ENCODE results near the gene MCOLN2.
"Not testable (repeated sequence)": the region's sequence is repeated elsewhere in the genome, so short reads cannot be mapped to it uniquely, and the experiment has no call there.

The MCOLN2 gene

GRCh38 chr1:84996846-84997666 is at the start of gene MCOLN2:
Gene MCOLN2, minus strand, starts transcription at chr1:84997113. Its CDS starts 241 bp downstream, at chr1:84996872.
- no peak for DNase-seq (ENCODE audit: low read depth)

DNA sequence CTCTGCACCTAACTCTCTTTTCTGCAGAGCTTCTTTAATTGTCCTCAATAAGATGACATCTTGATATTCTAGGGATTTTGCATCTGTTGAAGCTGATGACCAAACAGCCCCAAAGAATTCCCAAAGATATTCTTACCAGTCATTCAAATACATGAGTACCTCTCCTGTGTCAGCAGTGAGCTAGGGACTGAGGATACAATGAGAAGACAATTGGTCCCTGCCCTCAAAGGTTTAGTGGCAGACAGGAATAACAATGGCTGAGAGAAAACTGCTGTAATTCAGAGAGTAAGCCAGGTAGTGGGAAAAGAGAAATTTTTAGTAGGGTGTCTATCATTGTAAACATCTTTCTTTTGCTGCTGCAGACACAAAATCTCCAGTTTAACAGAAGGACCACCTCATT is 45.5 kb upstream of the MCOLN2 start:
- DNase-seq (ENCODE audit: low read depth) = no peak

DNA sequence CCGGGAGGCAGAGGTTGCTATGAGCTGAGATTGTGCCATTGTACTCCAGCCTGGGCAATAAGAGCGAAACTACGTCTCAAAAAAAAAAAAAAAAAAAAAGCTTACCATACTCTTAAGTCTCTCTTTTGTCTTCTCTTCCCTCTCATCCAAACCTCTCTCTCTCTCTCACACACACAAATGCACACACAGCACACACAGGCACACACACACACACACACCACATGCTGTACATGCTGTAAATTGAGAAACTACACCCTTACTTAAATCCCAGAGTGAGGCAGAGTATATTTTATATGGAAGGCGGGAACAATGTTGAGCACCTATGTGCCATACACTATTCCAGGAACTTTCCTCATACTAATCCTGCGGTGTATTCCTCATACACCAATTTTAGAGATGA is 44.9 kb upstream of the MCOLN2 start:
- DNase-seq (ENCODE audit: low read depth) = no peak

DNA sequence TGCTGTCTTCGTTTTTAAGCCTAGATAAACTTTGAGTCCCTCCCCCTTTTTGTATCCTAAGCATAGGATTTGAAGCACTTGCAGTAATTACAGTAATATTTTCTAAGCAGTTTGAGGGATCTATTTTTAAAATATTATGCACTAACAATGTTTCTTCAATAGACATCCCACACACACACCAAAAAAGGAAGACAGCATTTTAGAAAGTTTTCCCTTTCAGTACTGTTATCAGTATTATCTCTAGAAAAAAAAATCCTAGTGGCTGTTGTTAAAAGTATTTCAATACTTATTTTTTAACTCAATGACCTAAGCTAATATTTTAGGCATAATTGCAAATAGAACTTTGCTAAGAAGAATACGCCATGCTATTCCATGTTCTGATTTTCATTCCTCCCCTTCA is 36.3 kb upstream of the MCOLN2 start:
- DNase-seq (ENCODE audit: low read depth) = no peak

DNA sequence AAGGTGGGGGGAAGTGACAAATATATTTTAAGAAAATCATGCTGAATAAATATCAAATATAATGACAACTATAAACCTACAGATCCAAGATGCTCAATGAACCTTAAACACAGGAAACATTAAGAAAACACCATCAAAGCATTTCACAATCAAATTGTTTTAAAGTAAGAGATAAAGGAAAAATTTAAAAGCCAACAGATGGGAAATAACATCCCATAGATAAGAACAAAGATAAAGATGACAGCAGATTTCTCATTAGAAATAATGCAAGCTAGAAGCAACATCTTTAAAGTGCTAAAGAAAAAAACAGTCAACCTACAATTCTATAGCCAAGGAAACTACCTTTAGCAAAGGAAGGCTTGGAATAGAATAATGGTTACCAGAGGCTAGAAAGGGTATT is 33.6 kb upstream of the MCOLN2 start:
- DNase-seq (ENCODE audit: low read depth) = no peak

DNA sequence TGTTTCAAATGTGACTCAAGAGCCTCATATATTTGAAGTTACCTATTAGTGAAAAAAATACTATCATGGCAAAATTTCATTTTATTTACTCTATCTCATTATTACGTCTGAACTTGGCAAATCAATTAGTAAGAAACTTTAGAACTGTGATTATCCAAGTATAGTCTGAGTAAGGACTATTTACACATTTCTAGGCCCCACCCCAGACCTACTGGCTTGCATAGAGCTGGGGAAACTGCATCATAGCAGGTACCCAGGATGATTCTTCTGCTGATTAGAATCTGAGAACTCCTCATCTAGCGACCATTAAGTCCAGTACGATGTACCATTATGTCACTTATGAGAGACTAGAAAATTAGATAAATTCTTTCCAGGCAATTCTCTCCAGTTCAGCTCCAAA is 31.2 kb upstream of the MCOLN2 start:
- DNase-seq (ENCODE audit: low read depth) = no peak

DNA sequence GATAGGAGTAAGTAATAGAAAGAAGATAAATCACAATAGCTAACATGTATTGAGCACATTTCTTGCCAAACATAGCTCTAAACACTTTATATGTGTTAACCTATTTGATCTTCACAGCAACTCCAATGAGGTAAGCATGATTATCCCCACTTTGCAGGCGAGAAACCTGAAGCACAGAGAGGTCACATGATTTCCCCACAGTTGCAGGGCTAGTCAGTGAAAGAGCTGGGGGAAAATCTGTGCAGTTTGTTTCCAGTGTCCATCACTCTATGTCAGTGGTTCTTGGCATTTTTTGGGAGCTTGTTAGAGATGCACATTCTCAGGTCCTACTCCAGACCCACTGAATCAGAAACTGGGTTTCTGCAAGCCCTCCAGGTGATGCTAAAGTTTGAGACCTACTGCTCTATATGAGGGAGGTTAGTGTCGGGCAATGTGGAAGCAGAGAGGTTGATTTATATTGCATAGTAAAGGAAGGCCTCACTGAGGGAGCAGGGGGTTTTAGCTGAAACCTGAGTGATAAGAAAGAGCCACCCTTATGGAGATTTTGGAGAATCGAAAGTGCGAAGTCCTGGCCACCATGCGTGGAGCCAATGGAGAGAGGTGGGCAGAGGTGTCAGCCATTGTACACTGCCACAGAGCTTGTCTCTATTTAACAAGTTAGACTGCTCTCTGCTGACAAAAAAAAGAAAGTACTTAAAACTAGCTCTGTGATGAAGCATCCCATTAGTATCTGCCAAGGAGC is 30.5 kb upstream of the MCOLN2 start:
- DNase-seq (ENCODE audit: low read depth) = no peak

GRCh38 chr1:85025940-85026339 is 29.0 kb upstream of the MCOLN2 start:
- no peak for DNase-seq (ENCODE audit: low read depth)

GRCh38 chr1:85024736-85025135 is 27.8 kb upstream of the MCOLN2 start:
- DNase-seq (ENCODE audit: low read depth) = no peak

DNA sequence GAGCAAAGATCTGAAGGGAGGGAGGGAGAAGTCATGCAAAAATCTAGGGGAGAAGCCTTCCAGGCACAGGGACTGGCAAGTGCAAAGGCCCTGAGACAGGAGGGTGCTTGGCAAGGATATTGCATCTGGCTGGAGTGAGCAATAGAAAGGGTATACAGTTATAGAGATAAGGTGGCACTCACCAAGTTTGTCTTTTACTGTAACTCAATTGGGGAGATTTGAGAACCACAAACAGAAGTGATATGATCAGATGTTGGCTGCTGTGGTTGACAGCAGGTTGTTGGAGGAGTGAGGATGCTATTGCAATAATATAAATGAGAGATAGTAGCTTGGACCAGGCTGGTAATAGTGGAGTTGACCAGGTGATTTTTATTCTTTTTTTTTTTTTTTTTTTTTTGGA is 25.8 kb upstream of the MCOLN2 start:
- no peak for DNase-seq (ENCODE audit: low read depth)

- DNase-seq (ENCODE audit: low read depth) = no peak
These were observed 23.1 kb upstream of the MCOLN2 start for GRCh38 chr1:85019994-85020393.

DNA sequence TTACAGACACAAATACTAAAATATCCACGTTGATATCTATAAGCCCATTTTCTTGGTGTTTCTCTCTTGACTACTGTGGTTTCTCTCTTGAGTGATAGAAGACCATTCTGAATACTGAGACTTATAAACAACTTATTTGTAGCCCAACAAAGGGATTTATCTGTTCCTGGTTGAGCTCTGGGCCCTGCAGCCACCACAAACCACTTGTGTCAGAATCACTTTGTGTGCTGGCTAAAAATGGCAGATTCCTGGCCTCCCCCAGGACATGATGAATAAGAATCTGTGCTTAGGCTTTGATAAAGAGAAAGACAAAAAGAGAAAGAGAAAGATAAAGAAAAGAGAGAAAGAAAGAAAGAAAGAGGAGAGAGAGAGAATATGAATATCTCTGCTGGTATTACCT is 18.9 kb upstream of the MCOLN2 start:
- no peak for DNase-seq (ENCODE audit: low read depth)

- DNase-seq (ENCODE audit: low read depth) = not testable (repeated sequence)
These were observed 8.7 kb upstream of the MCOLN2 start for GRCh38 chr1:85005641-85006040.

- no peak for DNase-seq (ENCODE audit: low read depth)
These were observed 4.8 kb upstream of the MCOLN2 start for GRCh38 chr1:85001742-85002141.

- peak; percentile 38 for DNase-seq (ENCODE audit: low read depth)
These were observed 1.8 kb upstream of the MCOLN2 start for GRCh38 chr1:84998642-84999280.

GRCh38 chr1:84997667-84998600 is 1.0 kb upstream of the MCOLN2 start:
- no peak for DNase-seq (ENCODE audit: low read depth)

GRCh38 chr1:84995484-84996334 is 1.2 kb downstream of the MCOLN2 start:
- no peak for DNase-seq (ENCODE audit: low read depth)

DNA sequence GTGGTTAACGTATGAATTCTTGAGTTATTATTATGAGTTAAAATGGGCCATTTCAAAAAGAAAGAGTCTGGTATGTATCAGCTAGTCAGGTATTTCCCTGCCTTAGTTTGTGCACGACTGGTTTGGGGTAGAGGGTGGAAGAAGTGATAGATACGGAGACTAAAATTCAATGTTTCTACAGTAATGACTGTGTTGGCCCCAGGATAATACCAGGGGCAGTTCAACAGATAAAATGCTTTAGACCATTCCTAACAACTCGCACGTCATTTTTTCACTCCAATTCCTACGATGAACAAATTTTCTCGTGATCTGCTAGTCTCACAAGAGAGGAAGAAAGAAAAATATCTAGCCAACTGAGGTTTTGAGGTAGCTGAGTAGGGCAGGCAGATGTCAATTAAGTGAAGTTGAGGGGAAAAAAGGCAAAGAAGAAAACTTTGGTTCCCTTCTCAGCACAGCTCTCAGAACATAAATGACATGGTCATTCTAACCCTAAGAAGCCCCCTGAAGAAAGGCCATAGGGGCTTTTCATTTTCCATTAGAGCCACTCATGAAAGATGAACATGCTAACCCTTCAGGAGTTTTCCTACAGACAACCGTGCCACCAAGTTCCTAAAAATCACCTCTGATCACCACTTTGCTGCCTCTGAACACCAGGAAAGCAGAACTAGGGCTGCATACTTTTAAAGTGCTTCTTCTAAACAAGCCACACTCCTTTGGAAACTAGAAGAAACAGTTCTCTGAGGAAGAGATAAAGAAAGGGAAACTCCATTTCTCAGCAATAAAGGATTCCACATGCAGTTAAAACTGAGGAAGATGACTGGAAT is 5.6 kb downstream of the MCOLN2 start:
- DNase-seq (ENCODE audit: low read depth) = no peak

DNA sequence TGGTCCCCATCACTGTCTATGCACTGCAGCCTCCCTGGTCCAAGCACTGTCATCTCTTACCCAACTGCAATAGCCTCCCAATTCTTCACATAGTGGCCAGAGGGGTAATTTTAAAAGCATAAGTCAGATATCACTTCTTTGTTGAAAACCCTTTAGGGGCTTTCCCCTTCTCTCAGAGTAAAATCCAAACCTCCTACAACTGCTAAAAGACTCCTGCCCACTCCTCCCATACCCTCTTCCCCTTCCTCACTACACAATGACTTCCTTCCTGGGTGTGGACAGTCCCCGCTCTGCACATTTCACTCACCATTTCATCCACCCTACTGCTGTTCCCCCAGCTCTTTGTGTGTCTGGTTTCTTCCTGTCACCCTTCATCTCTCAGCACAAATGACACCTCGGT is 8.3 kb downstream of the MCOLN2 start:
- DNase-seq (ENCODE audit: low read depth) = no peak

DNA sequence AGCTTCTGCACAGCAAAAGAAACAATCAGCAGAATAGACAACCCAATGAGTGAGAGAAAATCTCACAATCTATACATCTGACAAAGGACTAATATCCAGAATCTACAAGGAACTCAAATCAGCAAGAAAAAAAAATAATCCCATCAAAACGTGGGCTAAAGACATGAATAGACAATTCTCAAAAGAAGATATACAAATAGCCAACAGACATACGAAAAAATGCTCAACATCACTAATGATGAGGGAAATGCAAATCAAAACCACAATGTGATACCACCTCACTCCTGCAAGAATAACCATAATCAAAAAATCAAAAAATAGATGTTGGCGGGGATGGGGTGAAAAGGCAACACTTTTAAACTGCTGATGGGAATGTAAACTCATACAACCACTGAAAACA is 10.4 kb downstream of the MCOLN2 start:
- DNase-seq (ENCODE audit: low read depth) = not testable (repeated sequence)
